ENCODE results near the gene PEX11G.

GRCh38 chr19:7459773-7460172 lies 29.1 kb downstream of the PEX11G start:
- no peak for TF ChIP-seq CTCF (conservative IDR thresholded peaks at IDR 0.05)
- TF ChIP-seq ZFX (IDR thresholded peaks at IDR 0.05) = no peak
